Kidney (tissue), 14 donors: ENCODE results near the gene ZSCAN4. TPM values are rescaled to one million over a fixed set of nuclear protein-coding genes. Genes with fewer than 3 reads are reported as not detected.

Source experiments
- DNase-seq, 5 donors: peaks; one replicate each; pipeline ENCODE4 v3.0.0-alpha.2; 2013 to 2020
- FAIRE-seq: peaks from 2 replicates; lab custom pipeline; 2012; peaks lifted over from hg19 to GRCh38; lab: Jason Lieb, UNC
- H3K27ac ChIP-seq, 2 donors: one replicate each; pipeline ENCODE4 v1.7.0; 2013; ENCODE audit warnings: low read depth in 2 of 2, low read length in 2 of 2, inconsistent platforms in 1 of 2
- H3K27me3 ChIP-seq: one replicate; pipeline ENCODE4 v1.7.1; 2013; ENCODE audit warnings: low read length, inconsistent platforms; ENCODE audit not compliant: control insufficient read depth, insufficient read depth
- H3K36me3 ChIP-seq, 3 donors: one replicate each; pipeline versions ENCODE4 v1.7.0 to v1.7.1; 2013; ENCODE audit warnings: low read length in 3 of 3, control low read depth in 1 of 3, inconsistent platforms in 1 of 3; ENCODE audit not compliant: insufficient read depth in 3 of 3, control insufficient read depth in 2 of 3
- H3K4me1 ChIP-seq, 3 donors: one replicate each; pipeline versions ENCODE4 v1.7.0 to v1.7.1; 2013; ENCODE audit warnings: low read length in 3 of 3, inconsistent platforms in 1 of 3, low read depth in 1 of 3; ENCODE audit not compliant: control insufficient read depth in 2 of 3, insufficient read depth in 2 of 3
- H3K4me3 ChIP-seq, 3 donors: one replicate each; pipeline versions ENCODE4 v1.7.0 to v1.8.1; 2013; ENCODE audit warnings: low read length in 3 of 3, control low read depth in 1 of 3, inconsistent platforms in 1 of 3
- H3K9ac ChIP-seq, 3 donors: one replicate each; pipeline versions ENCODE4 v1.7.0 to v1.7.1; 2013; ENCODE audit warnings: low read length in 3 of 3, control low read depth in 1 of 3, inconsistent platforms in 1 of 3
- H3K9me3 ChIP-seq, 3 donors: one replicate each; pipeline versions ENCODE4 v1.7.0 to v1.7.1; 2013; ENCODE audit warnings: low read length in 3 of 3, control low read depth in 1 of 3, inconsistent platforms in 1 of 3; ENCODE audit not compliant: control insufficient read depth in 2 of 3, insufficient read depth in 1 of 3
- CTCF ChIP-seq: IDR thresholded peaks from 3 replicates; pipeline ENCODE4 v1.5.1; 2012; ENCODE audit warnings: mild to moderate bottlenecking, moderate library complexity, borderline replicate concordance; ENCODE audit not compliant: insufficient read depth; ENCODE audit errors: extremely low read depth
- intact Hi-C: fragments of 100-400 bp; cut with DNase I; formaldehyde crosslinking; loops from one replicate; pipeline ENCODE4 v1.11.1; 2022
- polyA plus RNA-seq: library from polyadenylated mRNA; stranded (reverse); fragments of 350-450 nt; fragmentation: Illumina TruSeq; extraction: RNeasy Lipid Tissue Mini Kit (QIAGEN cat#74804); gene quantifications from one replicate; pipeline ENCODE4 v1.2.3, GENCODE V29; 2014; ENCODE audit warnings: low read depth, low replicate concordance; ENCODE audit not compliant: insufficient read depth
- total RNA-seq: library from RNA; stranded (reverse); fragmentation: NEBNext Ultra II Directional; extraction: Animal tissue kit (Norgen Biotek cat#: 25700); gene quantifications from one replicate; pipeline ENCODE4 v1.2.1, GENCODE V29; 2021
- donor health status: control.
- donor health status: control.
- donor health status: control.
- donor health status: control.
- donor health status: control.
- donor health status: DM: yes; HTN: yes; CAD: no.
- donor health status: Normal renal cell carcinoma (clear cell type).

Gene ZSCAN4
- total and polyA plus RNA-seq, 2 donors from 2014 or later: not detected

DNA sequence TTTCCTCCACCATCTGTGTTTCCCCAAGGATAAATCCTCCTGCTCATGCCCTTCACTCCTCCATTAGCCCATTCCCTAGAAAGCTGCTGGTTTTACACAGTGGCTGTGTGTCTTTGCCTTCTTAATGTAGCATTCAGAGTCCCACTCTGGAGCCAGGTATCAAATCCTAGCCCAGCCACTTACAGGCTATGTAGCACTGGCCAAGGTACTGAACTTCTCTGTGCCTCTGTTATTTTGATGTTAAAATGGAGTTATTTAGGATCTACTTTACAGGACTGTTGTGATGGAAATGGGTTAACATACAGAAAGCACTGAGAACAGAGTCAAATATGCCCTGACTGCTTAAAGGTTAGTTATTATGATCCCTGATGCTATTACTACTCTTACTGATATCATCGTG is 1.5 kb upstream of the ZSCAN4 start:
- FAIRE-seq (no peak), DNase-seq (no peak)
- no peaks in the 10 kb centered on the region for H3K27me3 ChIP-seq
- no peak overlapping the region for H3K4me3 ChIP-seq
- intact Hi-C loops: no loop called here
- no peaks in the 10 kb centered on the region for H3K36me3 ChIP-seq
- H3K9me3 ChIP-seq: no peaks in the 10 kb centered on the region
- no peak overlapping the region for H3K9ac ChIP-seq
- TF ChIP-seq CTCF: no peak
- H3K27ac ChIP-seq: no peak overlapping the region
- no peaks in the 10 kb centered on the region for H3K4me1 ChIP-seq

DNA sequence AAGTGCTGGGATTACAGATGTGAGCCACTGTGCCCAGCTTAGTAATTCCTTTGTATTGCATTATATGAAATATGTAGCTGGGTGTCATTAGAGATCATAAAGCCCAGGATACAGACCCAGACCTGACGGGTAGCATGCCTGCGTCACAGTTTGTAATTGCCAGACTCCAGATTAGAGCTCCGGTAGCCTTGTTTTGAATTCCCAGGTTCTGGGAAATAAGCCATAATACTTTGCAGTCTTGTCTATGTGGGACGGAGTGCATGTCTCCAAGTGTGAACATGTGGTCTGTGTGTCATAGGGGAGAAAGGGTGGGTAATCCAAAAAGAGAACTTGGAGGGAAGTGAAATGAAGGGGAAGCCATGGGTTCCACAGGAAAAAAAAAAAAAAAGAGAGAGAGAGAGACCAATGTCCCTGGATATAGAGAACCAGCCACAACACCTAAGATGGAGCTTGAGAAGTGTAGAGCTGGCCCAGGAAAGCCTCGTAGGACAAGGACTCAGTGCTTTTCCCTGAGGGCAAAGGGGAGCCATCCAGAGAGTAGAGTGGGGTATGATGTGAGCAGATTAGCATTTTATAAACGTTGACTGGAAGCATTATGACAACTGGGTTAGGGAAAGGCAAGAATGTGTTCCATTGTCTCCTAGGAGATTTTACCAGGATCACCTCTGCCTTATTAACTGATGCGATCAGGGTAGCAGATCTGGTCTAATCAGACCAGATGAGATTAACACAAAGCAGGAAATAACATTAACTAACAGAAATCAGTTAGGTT is 2.6 kb downstream of the ZSCAN4 start:
- no peak for TF ChIP-seq CTCF
- Histone ChIP-seq H3K9me3 (no peaks in the 10 kb centered on the region), H3K27ac (no peak overlapping the region), H3K9ac (no peak overlapping the region), H3K4me1 (no peaks in the 10 kb centered on the region), H3K27me3 (no peaks in the 10 kb centered on the region), H3K36me3 (no peaks in the 10 kb centered on the region), H3K4me3 (no peak overlapping the region)
- DNase-seq: no peak
- no peak for FAIRE-seq
- intact Hi-C loops: no loop called here

- no peak for DNase-seq
- no peak for FAIRE-seq
- no peaks in the 10 kb centered on the region for H3K9me3 ChIP-seq
Observed at GRCh38 chr19:57672466-57672865, 3.7 kb downstream of the ZSCAN4 start.

More at GRCh38 chr19:57672466-57672865, 3.7 kb downstream of the ZSCAN4 start:
- Histone ChIP-seq H3K9ac (no peak overlapping the region), H3K4me1 (no peaks in the 10 kb centered on the region), H3K36me3 (no peaks in the 10 kb centered on the region), H3K27me3 (no peaks in the 10 kb centered on the region), H3K27ac (no peak overlapping the region), H3K4me3 (no peak overlapping the region)
- intact Hi-C loops: no loop called here
- TF ChIP-seq CTCF: no peak
